WTC11 (cell line): ENCODE data around the gene RBM44. TPM values are rescaled to one million over a fixed set of nuclear protein-coding genes. Genes with fewer than 3 reads are reported as not detected.
A peak's percentile ranks its signal among the peaks of the same experiment; 100 is the strongest.

Experiments
- ATAC-seq: fragments of 200-7000 bp; cut with Tn5 transposase; 2 replicates; pipeline ENCODE4 v1.10.0; 2021; ENCODE audit warnings: mild to moderate bottlenecking, moderate library complexity
- CTCF ChIA-PET: fragments of 300-600 bp; sonication (Branson Sonifier 250); formaldehyde crosslinking; loops from one replicate; lab custom pipeline; 2021; ENCODE audit warnings: antibody characterized with exemption; lab: Charles Lee
- POLR2A ChIA-PET: fragments of 350-600 bp; sonication (Branson Sonifier 250); formaldehyde crosslinking; loops from one replicate; lab custom pipeline; 2021; ENCODE audit warnings: antibody characterized with exemption; lab: Charles Lee
- DNase-seq: peaks from one replicate; pipeline ENCODE4 v3.0.0; 2021; ENCODE audit warnings: low spot score
- H3K27ac Mint-ChIP-seq: 2 replicates; pipeline ENCODE4 v1.8.0; 2021; ENCODE audit warnings: mixed read lengths
- H3K27me3 Mint-ChIP-seq: 2 replicates; pipeline ENCODE4 v1.8.0; 2021; ENCODE audit warnings: low read depth, mild to moderate bottlenecking, moderate library complexity, mixed read lengths
- H3K36me3 Mint-ChIP-seq: 2 replicates; pipeline ENCODE4 v1.8.0; 2021; ENCODE audit warnings: mixed read lengths
- H3K4me1 Mint-ChIP-seq: 2 replicates; pipeline ENCODE4 v1.8.0; 2022; ENCODE audit warnings: mixed read lengths
- H3K4me3 Mint-ChIP-seq: 2 replicates; pipeline ENCODE4 v1.8.0; 2021; ENCODE audit warnings: mild to moderate bottlenecking, moderate library complexity, mixed read lengths
- H3K9me3 Mint-ChIP-seq: 2 replicates; pipeline ENCODE4 v1.8.0; 2021; ENCODE audit warnings: mixed read lengths
- AFF4 ChIP-seq: sonication (generic); formaldehyde crosslinking; IDR thresholded peaks from 2 replicates; pipeline ENCODE4 v1.8.1; 2023; ENCODE audit warnings: mild to moderate bottlenecking, missing genetic modification reagents, borderline replicate concordance
- ATF2 ChIP-seq: sonication (generic); formaldehyde crosslinking; IDR thresholded peaks from 2 replicates; pipeline ENCODE4 v1.8.1; 2022; ENCODE audit warnings: low read depth, missing genetic modification reagents, borderline replicate concordance
- CTCF ChIP-seq: fragments of 200-600 bp; IDR thresholded peaks from 2 replicates; pipeline ENCODE4 v1.8.0; 2022; ENCODE audit warnings: antibody characterized with exemption
- E2F1 ChIP-seq: sonication (generic); formaldehyde crosslinking; IDR thresholded peaks from 2 replicates; pipeline ENCODE4 v1.8.0; 2022; ENCODE audit warnings: mild to moderate bottlenecking, missing genetic modification reagents
- KAT7 ChIP-seq: sonication (generic); formaldehyde crosslinking; IDR thresholded peaks from 2 replicates; pipeline ENCODE4 v1.8.1; 2023; ENCODE audit warnings: missing genetic modification reagents, mild to moderate bottlenecking, borderline replicate concordance
- NFYB ChIP-seq: sonication (generic); formaldehyde crosslinking; conservative IDR thresholded peaks from 2 replicates; pipeline ENCODE4 v1.8.0; 2022; ENCODE audit warnings: low read depth, missing genetic modification reagents
- NR1H2 ChIP-seq: sonication (generic); formaldehyde crosslinking; IDR thresholded peaks from 2 replicates; pipeline ENCODE4 v1.9.0; 2021; ENCODE audit warnings: mild to moderate bottlenecking, moderate library complexity, missing genetic modification reagents
- NR3C1 ChIP-seq: sonication (generic); formaldehyde crosslinking; conservative IDR thresholded peaks from 2 replicates; pipeline ENCODE4 v1.8.1; 2023; ENCODE audit warnings: low read depth, mild to moderate bottlenecking, missing genetic modification reagents
- OVOL2 ChIP-seq: fragments of 250-450 bp; sonication (Bioruptor Pico); IDR thresholded peaks from 2 replicates; pipeline ENCODE4 v1.9.0; 2021; ENCODE audit warnings: mild to moderate bottlenecking, borderline replicate concordance
- PREB ChIP-seq: sonication (generic); formaldehyde crosslinking; IDR thresholded peaks from 2 replicates; pipeline ENCODE4 v1.8.1; 2022; ENCODE audit warnings: mild to moderate bottlenecking, missing genetic modification reagents, moderate library complexity, borderline replicate concordance
- SOX15 ChIP-seq: fragments of 250-450 bp; sonication (Bioruptor Pico); IDR thresholded peaks from 2 replicates; pipeline ENCODE4 v1.9.0; 2021; ENCODE audit warnings: mild to moderate bottlenecking
- USF1 ChIP-seq: sonication (generic); formaldehyde crosslinking; IDR thresholded peaks from 2 replicates; pipeline ENCODE4 v1.8.0; 2022; ENCODE audit warnings: mild to moderate bottlenecking, missing genetic modification reagents
- ZNF121 ChIP-seq: sonication (generic); formaldehyde crosslinking; IDR thresholded peaks from 2 replicates; pipeline ENCODE4 v1.8.0; 2023; ENCODE audit warnings: missing genetic modification reagents
- ZNF232 ChIP-seq: sonication (generic); formaldehyde crosslinking; IDR thresholded peaks from 2 replicates; pipeline ENCODE4 v1.8.0; 2022; ENCODE audit warnings: mild to moderate bottlenecking, missing genetic modification reagents
- ZNF425 ChIP-seq: fragments of 250-450 bp; sonication (Bioruptor Pico); conservative IDR thresholded peaks from 2 replicates; pipeline ENCODE4 v1.9.0; 2021; ENCODE audit warnings: mild to moderate bottlenecking
- ZNF532 ChIP-seq: fragments of 250-450 bp; sonication (Bioruptor Pico); IDR thresholded peaks from 2 replicates; pipeline ENCODE4 v1.9.0; 2021; ENCODE audit warnings: mild to moderate bottlenecking, borderline replicate concordance
- total RNA-seq: library from RNA; stranded (reverse); gene quantifications from 3 replicates; pipeline ENCODE4 v1.2.3, GENCODE V29; 2021

RBM44 gene
- total RNA-seq, 1 experiment from 2014 or later: 1.3 TPM

GRCh38 chr2:237774811-237775553 is 23.6 kb upstream of the RBM44 start (continued):
- TF ChIP-seq ZNF232: no peak
- TF ChIP-seq CTCF: peak; percentile 72

GRCh38 chr2:237779521-237779920 is 19.1 kb upstream of the RBM44 start:
- Mint-ChIP-seq H3K27ac (no peak overlapping the region), H3K27me3 (no peaks in the 10 kb centered on the region), H3K4me1 (no peaks in the 10 kb centered on the region), H3K36me3 (peaks cover 68% of the 10 kb centered on the region), H3K9me3 (peaks cover 10% of the 10 kb centered on the region), H3K4me3 (no peak overlapping the region)
- POLR2A ChIA-PET: no interaction called here
- no peak for ATAC-seq
- DNase-seq: no peak
- TF ChIP-seq ATF2 (CRISPR knock-in tag) (no peak), USF1 (CRISPR knock-in tag) (no peak), KAT7 (CRISPR knock-in tag) (no peak), ZNF532 (CRISPR knock-in tag) (no peak), NR3C1 (CRISPR knock-in tag) (no peak), ZNF425 (CRISPR knock-in tag) (no peak), SOX15 (CRISPR knock-in tag) (no peak), NFYB (CRISPR knock-in tag) (no peak), PREB (no peak), OVOL2 (no peak), E2F1 (no peak), ZNF121 (no peak), NR1H2 (CRISPR knock-in tag) (no peak), AFF4 (CRISPR knock-in tag) (no peak)
- CTCF ChIA-PET: interaction anchor here (0.8 to 1.4 kb wide), 2 partner anchors 94 to 267 kb away, joined by 4 read pairs; no protein-coding TSS in a partner anchor
